ENCODE results near the gene PHKG2.
A peak's percentile ranks its signal among the peaks of the same experiment; 100 is the strongest.

PHKG2 gene

DNA sequence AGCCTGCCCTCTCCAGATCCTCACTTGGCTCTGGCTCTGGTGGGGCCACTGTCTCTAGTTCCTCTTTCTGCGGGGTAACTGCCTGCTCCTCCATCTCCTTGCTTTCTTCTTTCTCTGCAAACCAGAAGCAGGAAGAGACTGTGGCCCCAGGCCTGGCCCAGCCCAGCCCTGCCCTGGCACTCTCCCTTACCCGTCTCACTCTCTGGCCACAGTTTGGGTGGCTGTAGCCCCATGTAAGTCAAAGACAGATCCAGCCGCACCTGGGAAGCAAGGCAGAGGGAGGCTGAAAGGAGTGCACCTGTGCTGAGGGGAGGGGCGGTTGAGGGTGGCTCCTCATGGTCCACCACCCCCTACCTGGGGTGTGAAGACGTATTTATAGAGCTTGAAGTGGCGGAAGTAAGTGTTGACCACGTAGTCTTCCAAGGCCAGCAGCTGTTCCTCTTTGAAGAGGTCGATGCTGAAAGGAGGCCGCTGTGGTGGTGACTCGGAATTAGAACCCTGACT, 10.8 kb downstream of the PHKG2 start:
- no peak for DNase-seq

DNA sequence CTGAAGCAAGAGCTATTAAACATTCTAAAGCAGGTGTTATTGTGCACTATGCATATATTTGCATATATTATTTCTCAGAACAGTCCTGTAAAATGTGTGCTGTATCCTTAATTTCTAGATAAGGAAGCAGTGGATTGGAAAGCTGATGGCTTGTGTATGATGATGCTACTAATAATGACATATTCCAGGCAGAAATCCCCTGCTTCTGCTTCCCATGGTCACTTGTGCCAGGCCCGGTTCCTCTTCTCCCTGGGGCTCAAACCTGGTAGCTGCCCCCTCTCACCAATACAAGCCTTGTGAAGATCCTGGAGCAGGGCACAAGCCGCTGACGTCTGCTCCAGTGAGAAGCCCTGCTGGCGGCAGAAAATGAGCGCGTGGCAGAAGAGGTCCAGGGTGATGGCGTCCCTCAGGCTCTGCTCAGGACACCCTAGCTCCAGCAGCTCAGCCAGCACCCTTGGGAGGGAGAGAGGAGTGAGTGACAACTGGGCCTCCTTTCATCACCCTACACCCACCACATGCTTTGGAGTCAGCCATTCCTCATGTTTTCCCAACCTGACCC, 11.9 kb downstream of the PHKG2 start:
- DNase-seq, result no peak

DNA sequence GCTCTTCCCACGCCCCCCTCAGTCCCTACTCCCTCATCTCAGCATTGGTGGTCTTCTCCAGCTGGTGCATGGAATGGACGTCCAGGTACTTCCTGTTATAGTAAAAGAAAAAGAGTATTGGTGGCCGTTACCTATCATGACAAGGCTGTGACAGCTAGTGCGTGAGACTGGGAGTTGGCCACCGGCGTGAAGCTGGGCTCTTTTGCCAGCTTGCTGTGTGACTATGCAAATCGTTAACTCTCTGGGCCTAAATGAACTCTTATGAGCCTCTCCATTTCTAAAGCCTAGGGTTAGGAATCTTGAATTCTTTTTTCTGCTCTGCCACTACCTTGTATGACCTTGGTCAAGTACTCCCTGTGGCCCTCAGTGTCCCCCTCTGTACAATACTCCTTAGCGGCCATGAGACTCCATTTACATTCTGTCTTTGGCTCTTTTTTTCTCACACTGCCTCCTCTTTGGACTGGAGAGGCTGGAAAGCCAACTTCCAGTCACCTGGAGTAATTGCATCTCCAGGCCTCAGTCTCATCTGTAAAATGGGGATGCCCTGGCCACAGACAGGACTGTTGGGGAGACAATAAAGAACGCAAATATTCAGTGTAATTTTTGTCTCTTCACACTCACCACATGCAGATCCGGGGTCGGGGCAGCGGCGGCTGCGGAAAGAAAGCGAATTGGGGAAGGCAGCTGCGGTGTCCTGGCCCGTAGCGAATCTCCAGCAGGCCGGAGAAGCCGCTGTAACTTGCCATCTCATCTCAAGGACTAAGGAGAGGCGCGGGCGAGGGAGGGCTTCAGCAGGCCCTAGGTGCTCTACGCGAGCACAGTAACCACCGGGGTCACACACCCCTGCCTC, 12.6 kb downstream of the PHKG2 start:
- no peak for DNase-seq

DNA sequence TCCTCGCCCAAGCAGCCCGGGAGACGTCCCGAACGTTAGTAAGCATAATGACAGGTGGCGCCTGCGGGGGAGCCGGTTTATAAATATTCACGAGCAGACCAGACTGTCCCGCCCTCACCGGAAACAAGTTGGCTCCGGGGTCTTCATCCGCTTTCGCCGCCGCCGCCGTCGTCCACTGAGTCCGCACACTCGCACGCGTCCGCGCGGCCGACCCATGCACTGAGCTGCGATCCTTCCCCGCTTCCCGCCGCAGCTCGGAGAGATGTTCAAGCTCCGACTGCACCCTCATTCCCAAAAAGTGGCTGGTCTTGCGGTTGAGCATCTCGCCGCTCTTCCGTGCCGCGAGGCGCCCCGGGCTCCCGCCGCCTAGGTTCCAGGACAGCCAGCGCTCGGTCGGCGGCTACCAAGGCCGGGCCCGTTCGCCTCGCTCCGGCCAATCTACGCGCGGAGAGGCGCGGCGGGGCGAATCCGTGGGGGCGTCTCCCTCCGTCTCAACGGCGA, 13.3 kb downstream of the PHKG2 start:
- DNase-seq, result no peak

DNA sequence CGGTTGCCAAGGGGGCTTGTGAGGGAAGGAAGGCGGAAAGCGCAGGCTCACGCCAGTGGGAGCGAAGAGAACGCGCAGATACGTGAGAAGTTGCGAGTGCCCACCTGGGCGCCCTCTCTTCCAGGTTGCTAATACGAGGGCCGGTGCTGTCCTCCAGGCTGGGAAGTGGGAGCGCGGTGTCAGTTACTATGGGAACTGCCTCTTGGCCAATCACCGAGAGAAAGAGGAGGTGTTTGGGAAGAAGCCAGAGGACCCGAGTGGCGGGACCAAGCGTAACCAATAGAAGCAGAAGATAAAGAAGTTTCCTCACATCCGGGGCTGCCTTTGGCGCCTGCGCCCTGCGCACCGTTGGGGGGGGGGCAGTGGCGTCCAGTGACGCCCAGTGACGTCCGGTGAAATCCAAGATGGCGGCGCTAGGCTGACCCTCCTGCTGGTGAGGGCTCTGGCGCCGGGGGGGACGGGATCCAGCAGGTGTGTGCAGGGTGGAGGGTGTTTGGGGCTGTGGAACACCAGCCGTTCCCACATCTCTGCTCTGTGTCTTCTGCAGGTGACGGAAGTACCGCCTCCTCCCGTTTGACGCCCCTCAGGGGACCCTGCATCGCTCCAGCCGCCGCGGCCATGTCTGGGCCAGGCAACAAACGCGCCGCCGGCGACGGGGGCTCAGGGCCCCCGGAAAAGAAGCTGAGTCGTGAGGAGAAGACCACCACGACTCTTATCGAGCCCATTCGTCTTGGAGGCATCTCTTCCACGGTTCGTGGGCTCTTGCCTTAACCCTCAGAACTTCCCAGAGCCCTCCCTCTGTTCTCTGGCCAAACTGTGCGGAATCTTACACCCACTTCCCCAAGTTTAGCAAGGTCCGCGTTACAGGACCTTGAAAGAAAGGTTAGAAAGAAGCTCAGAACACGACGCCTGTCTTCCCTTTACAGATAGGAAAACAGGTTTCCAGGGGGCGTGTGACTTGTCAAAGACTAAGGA, 14.0 kb downstream of the PHKG2 start, which contains the start of the genes CFAP119 and RNF40:
CFAP119 (minus strand) TSS at position 135 of the 975 bp plus-strand sequence. CDS start 314 bp downstream, outside the sequence.
RNF40 (plus strand) TSS at position 395 of the 975 bp plus-strand sequence; CDS start at position 619, 224 bp downstream.
- peak; percentile 85 for DNase-seq

DNA sequence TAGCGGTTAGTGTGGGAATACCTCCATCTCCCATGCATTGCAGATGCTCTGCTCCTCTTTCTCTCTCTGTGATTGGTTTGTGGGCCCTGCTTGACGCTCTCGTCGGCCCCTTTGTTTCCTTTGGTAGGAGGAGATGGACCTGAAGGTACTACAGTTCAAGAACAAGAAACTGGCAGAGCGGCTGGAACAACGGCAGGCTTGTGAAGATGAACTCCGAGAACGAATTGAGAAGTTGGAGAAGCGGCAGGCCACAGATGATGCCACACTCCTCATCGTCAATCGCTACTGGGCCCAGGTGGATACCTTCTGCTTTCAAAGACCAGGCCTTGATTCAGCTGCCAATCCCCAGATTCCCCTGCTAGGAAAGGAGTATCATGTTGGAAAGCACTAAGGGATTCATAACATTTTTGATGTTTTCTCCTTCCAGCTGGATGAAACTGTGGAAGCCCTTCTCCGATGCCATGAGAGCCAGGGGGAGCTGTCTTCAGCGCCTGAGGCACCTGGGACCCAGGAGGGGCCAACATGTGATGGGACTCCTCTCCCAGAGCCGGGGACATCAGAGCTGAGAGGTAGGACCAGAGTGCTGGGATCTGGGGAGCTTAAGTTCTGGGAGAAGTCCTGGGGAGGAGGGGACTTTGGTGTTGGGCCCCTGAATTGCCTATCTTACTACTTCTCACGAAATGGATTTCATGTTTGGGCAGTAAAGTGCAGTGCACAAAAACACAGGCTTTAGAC, 14.9 kb downstream of the PHKG2 start:
- DNase-seq, result no peak

DNA sequence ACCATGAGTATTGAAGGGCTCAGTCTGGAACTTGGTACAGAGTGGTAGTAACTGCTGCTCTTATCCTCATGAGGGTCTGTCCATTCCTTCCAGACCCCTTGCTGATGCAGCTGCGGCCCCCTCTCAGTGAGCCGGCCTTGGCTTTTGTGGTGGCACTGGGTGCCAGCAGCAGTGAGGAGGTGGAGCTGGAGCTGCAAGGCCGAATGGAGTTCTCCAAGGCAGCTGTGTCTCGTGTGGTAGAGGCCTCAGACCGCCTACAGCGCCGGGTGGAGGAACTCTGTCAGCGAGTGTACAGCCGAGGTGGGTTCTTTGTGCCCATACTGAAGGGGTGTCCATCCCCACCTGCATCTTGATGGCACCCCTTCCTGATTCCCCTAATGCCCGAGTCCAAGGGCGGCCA, 15.9 kb downstream of the PHKG2 start:
- no peak for DNase-seq

DNA sequence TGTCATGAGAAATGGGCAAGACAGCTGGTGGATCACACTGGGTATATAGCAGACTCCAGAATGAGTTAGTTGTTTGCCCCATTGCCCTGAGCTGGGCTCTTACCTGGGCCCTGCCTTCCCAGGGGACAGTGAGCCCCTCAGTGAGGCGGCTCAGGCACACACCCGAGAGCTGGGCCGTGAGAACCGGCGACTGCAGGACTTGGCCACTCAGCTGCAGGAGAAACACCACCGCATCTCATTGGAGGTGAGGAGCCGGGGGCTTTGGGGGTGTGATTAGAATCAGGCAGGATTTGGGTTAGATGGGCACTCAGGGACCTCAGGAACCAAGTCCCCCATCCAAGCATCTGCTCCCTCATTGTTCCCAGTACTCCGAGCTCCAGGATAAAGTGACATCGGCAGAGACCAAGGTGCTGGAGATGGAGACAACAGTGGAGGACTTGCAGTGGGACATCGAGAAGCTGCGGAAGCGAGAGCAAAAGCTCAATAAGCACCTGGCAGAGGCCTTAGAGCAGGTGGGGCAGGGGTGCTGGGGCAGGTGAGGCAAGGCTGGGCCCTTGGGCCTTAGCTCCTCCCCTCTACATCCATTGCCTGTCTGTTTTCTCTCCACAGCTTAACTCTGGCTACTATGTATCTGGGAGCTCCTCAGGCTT, 16.7 kb downstream of the PHKG2 start:
- DNase-seq, result no peak

DNA sequence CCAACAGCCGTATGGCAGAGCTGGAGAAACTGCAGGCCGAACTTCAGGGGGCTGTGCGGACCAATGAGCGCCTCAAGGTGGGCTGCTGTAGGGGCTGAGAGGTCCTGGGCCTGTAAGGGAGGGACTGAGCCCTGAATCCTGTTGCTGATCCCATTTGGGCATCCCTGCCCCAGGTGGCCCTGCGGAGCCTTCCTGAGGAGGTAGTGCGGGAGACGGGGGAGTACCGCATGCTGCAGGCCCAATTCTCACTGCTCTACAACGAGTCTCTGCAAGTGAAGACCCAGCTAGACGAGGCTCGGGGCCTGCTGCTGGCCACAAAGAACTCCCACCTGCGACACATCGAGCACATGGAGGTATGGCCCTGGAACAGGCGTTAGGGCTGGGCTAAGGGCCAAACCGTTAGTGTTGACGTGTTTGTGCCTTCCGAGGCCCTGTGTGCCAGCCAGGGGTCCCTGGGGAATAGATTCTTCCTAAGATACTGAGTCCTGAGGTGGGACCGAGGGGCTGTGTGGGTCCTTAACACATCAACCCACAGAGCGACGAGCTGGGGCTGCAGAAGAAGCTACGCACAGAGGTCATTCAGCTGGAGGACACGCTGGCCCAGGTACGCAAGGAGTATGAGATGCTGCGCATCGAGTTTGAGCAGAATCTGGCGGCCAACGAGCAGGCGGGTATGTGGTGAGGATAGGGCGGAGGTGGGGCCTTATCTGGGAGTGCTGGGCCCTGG, 18.1 kb downstream of the PHKG2 start:
- no peak for DNase-seq

DNA sequence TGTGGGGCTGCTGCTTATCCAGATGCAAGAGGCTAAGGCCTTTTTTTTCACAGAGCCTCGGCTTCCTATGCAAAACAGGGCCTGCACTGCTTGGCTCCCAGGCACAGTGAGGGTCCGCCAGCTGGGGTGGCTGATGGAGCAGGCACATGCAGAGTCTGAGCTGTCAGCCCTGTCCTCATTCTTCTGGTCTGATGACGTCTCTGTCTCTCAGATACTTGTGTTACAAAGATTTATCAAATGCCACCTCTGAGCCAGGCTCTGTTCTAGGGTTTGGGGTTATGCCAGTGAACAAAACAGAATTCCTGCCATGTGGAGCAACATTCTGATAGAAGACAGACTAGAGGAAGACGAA, 18.7 kb downstream of the PHKG2 start:
- no peak for DNase-seq

DNA sequence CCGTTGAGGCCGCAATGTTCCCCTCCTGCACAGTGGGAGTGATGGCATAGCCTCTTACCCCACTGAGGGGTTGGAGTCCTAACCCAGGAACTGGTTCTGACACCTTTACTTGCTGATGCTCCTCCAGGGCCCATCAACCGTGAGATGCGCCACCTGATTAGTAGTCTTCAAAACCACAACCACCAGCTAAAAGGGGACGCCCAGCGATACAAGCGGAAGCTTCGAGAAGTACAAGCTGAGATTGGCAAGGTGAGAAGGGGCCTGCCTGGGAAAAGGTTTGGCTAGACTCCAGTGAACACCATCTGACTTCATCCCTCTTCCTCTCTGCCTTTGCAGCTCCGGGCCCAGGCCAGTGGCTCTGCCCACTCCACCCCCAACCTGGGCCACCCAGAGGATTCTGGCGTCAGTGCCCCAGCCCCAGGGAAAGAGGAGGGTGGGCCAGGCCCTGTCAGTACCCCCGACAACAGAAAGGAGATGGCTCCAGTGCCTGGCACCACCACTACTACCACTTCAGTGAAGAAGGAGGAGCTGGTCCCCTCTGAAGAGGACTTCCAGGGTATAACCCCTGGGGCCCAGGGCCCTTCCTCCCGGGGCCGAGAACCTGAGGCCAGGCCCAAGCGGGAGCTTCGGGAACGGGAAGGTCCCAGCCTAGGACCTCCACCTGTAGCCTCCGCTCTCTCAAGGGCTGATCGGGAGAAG, 19.7 kb downstream of the PHKG2 start:
- no peak for DNase-seq

DNA sequence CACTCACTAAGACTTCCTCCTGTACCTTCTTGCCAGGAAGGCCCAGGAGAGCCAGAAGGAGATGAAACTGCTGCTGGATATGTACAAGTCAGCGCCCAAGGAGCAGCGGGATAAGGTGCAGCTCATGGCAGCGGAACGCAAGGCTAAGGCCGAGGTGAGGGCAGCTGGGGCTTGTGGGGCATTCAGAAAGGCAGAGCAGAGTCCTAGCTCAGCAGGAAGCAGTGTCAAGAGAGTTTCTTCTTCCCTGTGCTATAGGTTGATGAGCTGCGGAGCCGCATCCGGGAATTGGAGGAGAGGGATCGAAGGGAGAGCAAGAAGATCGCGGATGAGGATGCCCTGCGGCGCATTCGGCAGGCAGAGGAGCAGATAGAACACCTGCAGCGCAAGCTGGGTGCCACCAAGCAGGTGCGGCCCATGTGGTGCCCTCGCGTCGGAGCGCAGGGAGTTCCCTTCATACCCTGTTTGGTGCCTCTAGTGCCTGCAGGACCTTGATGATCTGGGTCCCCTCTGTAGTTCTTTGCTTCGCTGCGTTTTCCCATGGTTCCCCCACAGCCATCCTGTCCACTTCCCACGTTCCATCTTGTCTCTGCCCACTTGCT, 20.5 kb downstream of the PHKG2 start:
- DNase-seq, result no peak

DNA sequence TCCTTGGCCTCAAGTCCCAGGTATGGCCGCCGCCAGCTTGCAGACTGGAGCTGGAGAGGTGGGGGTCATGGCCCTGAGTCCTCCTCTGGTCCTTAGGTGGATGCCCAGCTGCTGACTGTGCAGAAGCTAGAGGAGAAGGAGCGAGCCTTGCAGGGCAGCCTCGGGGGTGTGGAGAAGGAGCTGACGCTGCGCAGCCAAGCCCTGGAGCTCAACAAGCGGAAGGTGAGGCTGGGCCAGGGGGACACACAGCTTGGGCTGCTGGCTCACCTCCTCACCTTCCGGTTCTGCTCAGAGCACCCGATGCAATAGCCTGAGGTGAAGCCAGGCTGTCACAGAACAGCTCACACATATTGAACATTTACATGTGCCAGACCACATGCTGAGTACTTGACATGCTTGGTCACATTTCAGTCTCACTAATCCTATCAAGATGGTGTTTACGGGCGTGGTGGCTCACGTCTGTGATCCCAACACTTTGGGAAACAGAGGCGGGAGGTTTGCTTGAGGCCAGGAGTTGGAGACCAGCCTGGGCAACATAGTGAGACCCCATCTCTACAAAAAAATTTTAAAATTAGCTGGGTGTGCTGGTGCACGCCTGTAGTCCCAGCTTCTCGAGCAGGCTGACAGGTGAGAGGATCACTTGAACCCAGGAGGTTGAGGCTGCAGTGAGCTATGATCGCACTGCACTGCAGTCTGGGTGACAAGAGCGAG, 21.3 kb downstream of the PHKG2 start:
- no peak for DNase-seq

DNA sequence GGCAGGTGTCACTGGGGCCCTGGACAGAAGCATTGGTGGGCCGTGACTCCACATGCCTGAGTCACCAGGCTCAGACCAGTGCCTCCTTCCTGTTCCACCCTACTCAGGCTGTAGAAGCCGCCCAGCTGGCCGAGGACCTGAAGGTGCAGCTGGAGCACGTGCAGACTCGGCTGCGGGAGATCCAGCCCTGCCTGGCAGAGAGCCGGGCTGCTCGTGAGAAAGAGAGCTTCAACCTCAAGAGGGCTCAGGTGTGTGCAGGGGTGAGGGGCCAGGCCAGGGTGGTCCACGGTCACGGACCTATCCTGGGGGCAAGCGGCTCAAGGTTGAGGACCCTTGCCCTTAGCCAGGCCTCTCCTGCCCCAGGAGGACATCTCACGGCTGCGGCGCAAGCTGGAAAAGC, 23.5 kb downstream of the PHKG2 start:
- DNase-seq, result no peak

DNA sequence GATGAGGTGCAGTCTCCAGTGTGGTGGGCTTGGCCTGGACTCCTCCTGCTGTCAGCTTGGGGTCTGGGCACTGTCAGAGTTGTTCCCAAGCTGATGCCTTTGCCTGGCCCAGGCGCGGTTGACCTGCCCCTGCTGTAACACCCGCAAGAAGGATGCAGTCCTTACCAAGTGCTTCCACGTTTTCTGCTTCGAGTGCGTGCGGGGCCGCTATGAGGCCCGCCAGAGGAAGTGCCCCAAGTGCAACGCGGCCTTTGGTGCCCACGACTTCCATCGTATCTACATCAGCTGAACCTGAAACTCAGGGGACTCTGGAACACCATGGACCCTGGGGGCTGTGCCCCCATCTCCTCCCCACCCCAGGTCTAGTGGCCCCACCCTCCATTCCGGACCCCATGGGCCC, 25.6 kb downstream of the PHKG2 start:
- DNase-seq, result no peak

DNA sequence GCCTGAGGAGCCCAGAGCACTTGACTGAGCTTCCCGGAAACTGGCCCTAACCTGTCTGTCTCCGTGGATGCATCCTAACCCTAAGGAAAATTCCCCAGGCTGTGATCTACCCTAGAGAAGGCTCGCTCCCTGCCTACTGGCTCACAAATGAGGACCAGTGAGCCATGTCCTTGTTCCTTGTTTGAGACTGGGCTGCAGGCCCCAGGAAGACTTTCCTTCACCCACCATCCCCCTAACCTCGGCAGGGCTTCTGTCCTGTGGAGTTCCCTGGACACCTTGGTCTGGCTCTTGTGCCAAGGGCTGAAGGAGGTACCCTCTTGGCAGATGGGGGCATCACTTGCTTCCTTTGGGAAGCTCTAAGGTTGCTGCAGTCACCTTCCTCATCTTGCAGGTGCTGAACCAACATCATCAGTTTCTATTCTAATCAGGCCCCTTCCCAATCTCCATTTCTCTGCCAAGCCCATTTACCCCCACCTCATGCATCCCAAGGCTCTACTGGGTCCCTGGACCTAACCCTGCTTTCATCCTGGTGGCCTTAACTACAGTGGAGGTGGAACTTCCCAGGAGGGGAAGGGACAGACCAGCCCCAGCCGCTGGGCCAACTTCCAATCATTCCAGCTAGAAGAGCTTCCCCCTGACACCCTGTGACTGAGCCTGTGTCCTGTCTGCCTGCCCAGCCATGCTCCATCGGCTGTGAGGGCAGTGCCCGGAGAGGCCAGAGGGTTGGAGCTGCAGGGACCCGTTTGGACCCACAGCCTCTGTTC, 26.3 kb downstream of the PHKG2 start:
- no peak for DNase-seq

DNA sequence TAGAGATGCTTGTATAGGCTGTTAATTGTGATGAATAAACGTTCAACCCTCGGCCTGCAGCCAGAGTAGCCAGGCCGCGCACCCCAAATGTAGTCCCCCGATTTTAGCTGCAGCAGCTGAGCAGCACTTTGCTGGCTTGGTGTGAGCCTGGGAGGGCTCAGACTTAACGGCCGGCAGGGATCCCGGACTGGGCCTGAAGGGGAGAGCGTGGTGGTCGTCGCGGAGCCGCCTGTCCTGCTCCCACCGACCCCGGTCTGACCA, 26.8 kb downstream of the PHKG2 start:
- DNase-seq, result no peak

DNA sequence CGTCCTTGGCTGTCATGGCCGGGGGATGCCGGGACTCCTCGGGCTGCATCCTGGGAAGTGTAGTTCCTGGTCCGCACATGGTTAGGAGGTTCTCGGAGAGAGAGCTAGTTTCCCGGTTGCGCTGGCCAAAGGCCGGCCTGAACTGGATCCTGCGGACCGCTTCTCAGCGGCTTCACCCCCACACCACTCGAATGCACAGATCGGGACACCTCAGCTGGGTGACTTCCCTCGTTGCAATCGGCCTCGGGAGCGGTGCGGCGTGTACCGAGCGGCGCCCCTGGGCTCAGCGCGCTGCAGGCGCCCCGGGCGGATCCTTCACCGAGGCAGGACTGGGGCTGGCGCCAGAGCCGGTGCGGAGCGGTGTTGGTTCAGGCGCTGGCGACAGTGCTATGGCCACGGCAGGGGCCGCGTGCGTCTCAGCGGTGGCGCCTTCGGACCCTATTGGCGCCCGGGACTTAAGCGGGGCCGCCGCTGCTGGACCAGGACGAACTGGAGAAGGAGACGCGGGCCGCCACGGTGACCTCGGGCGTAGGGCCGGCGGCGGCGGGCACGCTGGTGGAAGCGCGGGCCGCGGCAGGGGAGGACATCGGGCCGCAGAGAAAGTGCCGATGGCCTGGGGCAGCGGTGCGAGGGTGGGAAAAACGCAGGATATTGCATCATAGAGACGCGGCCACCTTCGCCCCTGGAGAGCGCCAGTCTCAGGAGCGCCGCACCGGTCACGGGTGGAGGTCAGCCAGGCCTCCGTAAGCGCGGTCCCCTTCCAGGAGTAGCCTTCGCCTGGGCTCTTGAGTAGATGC, 27.4 kb downstream of the PHKG2 start:
- no peak for DNase-seq

All from NCI-H187 treated with DMSO at 0.1 percent for 48 hours (cell line).